MM.1S (cell line): ENCODE measurements around the gene PODXL2.
A peak's percentile ranks its signal among the peaks of the same experiment; 100 is the strongest.

Experiments used
- DNase-seq: peaks from one replicate; pipeline ENCODE4 v3.0.0-alpha.2; 2015
- H2AFZ ChIP-seq: fragments of 300-600 bp; sonication (generic); 2 replicates; pipeline ENCODE4 v1.6.0; 2016; ENCODE audit warnings: antibody characterized with exemption, low read length
- H3F3A ChIP-seq: fragments of 300-600 bp; sonication (generic); 2 replicates; pipeline ENCODE4 v1.6.1; 2016; ENCODE audit warnings: mild to moderate bottlenecking, antibody characterized with exemption, low read length, moderate library complexity, mixed read lengths; ENCODE audit not compliant: insufficient read depth
- H3K27ac ChIP-seq: fragments of 300-600 bp; sonication (generic); 2 replicates; pipeline ENCODE4 v1.5.1; 2016; ENCODE audit warnings: mild to moderate bottlenecking, low read length
- H3K27me3 ChIP-seq: fragments of 300-600 bp; sonication (generic); replicated peaks from 2 replicates; pipeline ENCODE4 v1.6.0; 2016; ENCODE audit warnings: low read length; ENCODE audit not compliant: insufficient read depth
- H3K36me3 ChIP-seq: fragments of 300-600 bp; sonication (generic); replicated peaks from 2 replicates; pipeline ENCODE4 v1.6.1; 2016; ENCODE audit warnings: mild to moderate bottlenecking, low read length, mixed read lengths; ENCODE audit not compliant: insufficient read depth
- H3K4me1 ChIP-seq: fragments of 300-600 bp; sonication (generic); 2 replicates; pipeline ENCODE4 v1.6.1; 2016; ENCODE audit warnings: low read length, mixed read lengths
- H3K4me2 ChIP-seq: fragments of 300-600 bp; sonication (generic); 2 replicates; pipeline ENCODE4 v1.6.0; 2016; ENCODE audit warnings: low read depth, low read length
- H3K4me3 ChIP-seq: fragments of 300-600 bp; sonication (generic); 2 replicates; pipeline ENCODE4 v1.5.1; 2016; ENCODE audit warnings: low read length, mixed read lengths
- H3K79me2 ChIP-seq: fragments of 300-600 bp; sonication (generic); 2 replicates; pipeline ENCODE4 v1.6.1; 2016; ENCODE audit warnings: mixed run types, low read length, mixed read lengths
- H3K9ac ChIP-seq: fragments of 300-600 bp; sonication (generic); 2 replicates; pipeline ENCODE4 v1.6.1; 2016; ENCODE audit warnings: low read length, mixed read lengths
- H3K9me2 ChIP-seq: fragments of 300-600 bp; sonication (generic); replicated peaks from 2 replicates; pipeline ENCODE4 v1.6.1; 2016; ENCODE audit warnings: mild to moderate bottlenecking, low read length, mixed read lengths; ENCODE audit not compliant: insufficient read depth
- H3K9me3 ChIP-seq: fragments of 300-600 bp; sonication (generic); replicated peaks from 2 replicates; pipeline ENCODE4 v1.6.1; 2016; ENCODE audit warnings: mild to moderate bottlenecking, low read length, mixed read lengths; ENCODE audit not compliant: insufficient read depth
- H4K20me1 ChIP-seq: fragments of 300-600 bp; sonication (generic); 2 replicates; pipeline ENCODE4 v1.6.1; 2016; ENCODE audit warnings: mild to moderate bottlenecking, low read length, moderate library complexity, mixed read lengths; ENCODE audit not compliant: insufficient read depth
- EZH2 ChIP-seq: fragments of 300-600 bp; sonication (generic); optimal IDR thresholded peaks from 2 replicates; pipeline ENCODE3; 2017; ENCODE audit warnings: low read depth, mild to moderate bottlenecking, antibody characterized with exemption, low read length, mixed read lengths
- EZH2phosphoT487 ChIP-seq: fragments of 300-600 bp; sonication (generic); IDR thresholded peaks from 2 replicates; pipeline ENCODE4 v1.6.1; 2018; ENCODE audit warnings: antibody characterized with exemption, low read length
- TF ChIP-seq, protein P1 (sequence below): fragments of 300-600 bp; sonication (generic); IDR thresholded peaks from 2 replicates; pipeline ENCODE4 v1.5.1; 2016; ENCODE audit warnings: antibody characterized with exemption, low read length, mixed read lengths

Gene PODXL2

DNA sequence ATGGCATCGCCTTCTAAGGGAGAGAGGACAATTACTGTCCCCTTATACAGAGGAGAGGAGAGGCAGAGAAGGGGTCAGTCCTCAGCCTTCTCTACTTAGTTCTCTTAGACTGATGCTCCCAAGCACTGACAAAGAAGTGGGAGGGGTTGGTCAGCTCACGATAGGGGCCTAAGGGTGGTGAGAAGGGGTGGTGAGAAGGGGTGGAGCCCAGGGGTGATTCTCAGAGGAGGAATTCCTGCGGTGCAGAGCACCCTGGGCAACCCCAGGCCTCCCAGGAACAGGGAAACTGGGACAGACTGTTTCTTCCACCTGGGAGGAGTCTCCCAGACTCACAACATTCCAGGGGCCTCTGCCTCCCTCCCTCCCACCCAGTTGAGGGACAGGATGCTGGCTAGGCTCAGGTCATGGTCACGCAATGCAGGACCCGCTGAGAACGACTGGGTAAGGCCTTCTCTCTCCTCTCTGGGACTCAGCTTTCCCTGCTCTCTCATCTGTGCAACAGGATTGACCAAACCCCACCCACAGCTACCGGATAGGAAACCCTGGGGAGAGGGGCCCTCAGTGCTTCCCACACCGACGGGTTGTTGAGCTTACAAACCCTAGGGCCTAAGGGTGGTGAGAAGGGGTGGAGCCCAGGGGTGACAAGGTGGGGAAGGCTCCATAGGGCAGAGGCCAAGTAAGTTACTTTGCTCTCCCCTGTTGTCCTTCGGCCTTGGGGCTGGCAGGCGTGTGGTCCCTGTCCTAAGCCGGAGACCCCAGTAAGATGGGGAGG lies 40.0 kb upstream of the PODXL2 start:
- no peaks in the 10 kb centered on the region for H3K9me2 ChIP-seq
- peak overlapping the region; percentile 88 for H3K9ac ChIP-seq
- peaks cover 17% of the 10 kb centered on the region for H3K4me1 ChIP-seq
- H3K27ac ChIP-seq = no peak overlapping the region
- H3F3A ChIP-seq = peaks cover 6% of the 10 kb centered on the region; the same call in 1 of the 2 replicates
- H2AFZ ChIP-seq = 0 out of 2 replicates have a peak overlapping the region, but pooled peaks have one; percentile 65
- peak overlapping the region; percentile 98 for H3K4me2 ChIP-seq
- H3K27me3 ChIP-seq = no peaks in the 10 kb centered on the region
- H3K9me3 ChIP-seq = no peaks in the 10 kb centered on the region
- peak; percentile 15 for DNase-seq
- 0 out of 2 replicates have a peak, but pooled peaks cover 5% of the 10 kb centered on the region for H4K20me1 ChIP-seq
- H3K36me3 ChIP-seq = no peaks in the 10 kb centered on the region
- TF ChIP-seq EZH2phosphoT487 = no peak
- TF ChIP-seq, protein P1, sequence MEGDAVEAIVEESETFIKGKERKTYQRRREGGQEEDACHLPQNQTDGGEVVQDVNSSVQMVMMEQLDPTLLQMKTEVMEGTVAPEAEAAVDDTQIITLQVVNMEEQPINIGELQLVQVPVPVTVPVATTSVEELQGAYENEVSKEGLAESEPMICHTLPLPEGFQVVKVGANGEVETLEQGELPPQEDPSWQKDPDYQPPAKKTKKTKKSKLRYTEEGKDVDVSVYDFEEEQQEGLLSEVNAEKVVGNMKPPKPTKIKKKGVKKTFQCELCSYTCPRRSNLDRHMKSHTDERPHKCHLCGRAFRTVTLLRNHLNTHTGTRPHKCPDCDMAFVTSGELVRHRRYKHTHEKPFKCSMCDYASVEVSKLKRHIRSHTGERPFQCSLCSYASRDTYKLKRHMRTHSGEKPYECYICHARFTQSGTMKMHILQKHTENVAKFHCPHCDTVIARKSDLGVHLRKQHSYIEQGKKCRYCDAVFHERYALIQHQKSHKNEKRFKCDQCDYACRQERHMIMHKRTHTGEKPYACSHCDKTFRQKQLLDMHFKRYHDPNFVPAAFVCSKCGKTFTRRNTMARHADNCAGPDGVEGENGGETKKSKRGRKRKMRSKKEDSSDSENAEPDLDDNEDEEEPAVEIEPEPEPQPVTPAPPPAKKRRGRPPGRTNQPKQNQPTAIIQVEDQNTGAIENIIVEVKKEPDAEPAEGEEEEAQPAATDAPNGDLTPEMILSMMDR = no peak
- no peak for TF ChIP-seq EZH2
- H3K4me3 ChIP-seq = peak overlapping the region; percentile 86
- H3K79me2 ChIP-seq = peaks cover 62% of the 10 kb centered on the region

DNA sequence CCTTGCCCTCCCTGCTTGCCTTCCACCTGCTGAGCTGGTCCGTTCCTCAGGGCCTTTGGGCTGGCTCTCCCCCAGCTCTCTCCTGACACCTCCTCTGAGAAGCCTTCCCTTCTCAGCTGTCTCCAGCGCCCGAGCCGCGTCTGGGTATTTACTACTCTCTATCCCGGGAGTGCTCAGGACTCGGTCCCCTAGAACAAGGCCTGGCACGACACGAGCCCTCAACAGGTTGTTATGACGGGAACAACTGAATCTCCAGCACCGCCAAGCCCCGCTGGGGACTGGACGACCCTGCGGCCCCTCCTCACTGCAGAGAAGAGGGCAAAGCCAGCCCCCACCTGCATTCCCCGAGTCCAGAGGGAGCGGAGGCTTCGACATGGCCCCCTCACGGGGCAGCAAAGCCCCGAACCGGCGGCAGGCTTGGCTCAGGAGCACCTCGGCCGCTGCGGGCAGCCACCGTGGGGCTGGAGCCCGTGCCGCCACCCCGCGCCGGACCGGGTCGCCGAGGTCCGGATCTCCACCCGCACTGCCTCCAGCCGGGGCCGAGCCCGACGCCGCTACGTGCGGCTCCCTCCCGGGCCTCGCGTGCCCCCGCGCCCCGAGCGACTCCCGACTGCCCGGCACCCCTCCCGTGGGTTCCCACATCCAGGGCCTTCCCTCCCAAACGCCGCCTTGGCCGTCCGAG lies 39.2 kb upstream of the PODXL2 start:
- no peaks in the 10 kb centered on the region for H3K36me3 ChIP-seq
- H2AFZ ChIP-seq = peak overlapping the region; percentile 65; the same call in 1 of the 2 replicates
- DNase-seq = peak; percentile 20

GRCh38 chr3:127590282-127590592 lies 38.7 kb upstream of the PODXL2 start:
- Histone ChIP-seq H3K27ac (peak overlapping the region; percentile 92), H3K4me3 (peak overlapping the region; percentile 86), H3F3A (peaks cover 6% of the 10 kb centered on the region; the same call in 1 of the 2 replicates), H3K9ac (peak overlapping the region; percentile 88), H3K9me2 (no peaks in the 10 kb centered on the region), H3K9me3 (no peaks in the 10 kb centered on the region), H4K20me1 (no peaks in the 10 kb centered on the region), H2AFZ (peak overlapping the region; percentile 65; the same call in 1 of the 2 replicates), H3K27me3 (no peaks in the 10 kb centered on the region), H3K79me2 (peaks cover 52% of the 10 kb centered on the region), H3K4me2 (peak overlapping the region; percentile 98), H3K4me1 (peaks cover 17% of the 10 kb centered on the region), H3K36me3 (no peaks in the 10 kb centered on the region)
- TF ChIP-seq, protein P1 = no peak
- TF ChIP-seq EZH2 (no peak), EZH2phosphoT487 (no peak)
- no peak for DNase-seq

More for the DNA sequence above, 39.2 kb upstream of the PODXL2 start:
- TF ChIP-seq, protein P1 = no peak
- TF ChIP-seq EZH2phosphoT487 (no peak), EZH2 (no peak)
- H3K9me3 ChIP-seq = no peaks in the 10 kb centered on the region
- H3K9me2 ChIP-seq = no peaks in the 10 kb centered on the region
- H3K79me2 ChIP-seq = peaks cover 57% of the 10 kb centered on the region
- peak overlapping the region; percentile 98 for H3K4me2 ChIP-seq
- H3K27me3 ChIP-seq = no peaks in the 10 kb centered on the region
- peak overlapping the region; percentile 92; the same call in 1 of the 2 replicates for H3K27ac ChIP-seq
- H3K4me1 ChIP-seq = peaks cover 17% of the 10 kb centered on the region
- H3K9ac ChIP-seq = peak overlapping the region; percentile 88
- H3K4me3 ChIP-seq = peak overlapping the region; percentile 86
- 0 out of 2 replicates have a peak, but pooled peaks cover 4% of the 10 kb centered on the region for H4K20me1 ChIP-seq
- peaks cover 6% of the 10 kb centered on the region; the same call in 1 of the 2 replicates for H3F3A ChIP-seq
